Peyer's patch (tissue), 4 donors: Measurements from ENCODE around the gene ZNF132. TPM values are rescaled to one million over a fixed set of nuclear protein-coding genes. Genes with fewer than 3 reads are reported as not detected.

Experiments used
- DNase-seq, 3 donors: peaks; one replicate each; pipeline ENCODE4 v3.0.0-alpha.2; 2017 to 2019
- H3K27ac ChIP-seq, 4 donors: fragments of 200-600 bp; sonication (generic); one replicate each; pipeline ENCODE4 v1.5.1; 2016 to 2019
- H3K27me3 ChIP-seq, 2 donors: fragments of 200-600 bp; sonication (generic); one replicate each; pipeline ENCODE4 v1.5.1; 2019
- H3K36me3 ChIP-seq, 3 donors: fragments of 200-600 bp; sonication (generic); one replicate each; pipeline ENCODE4 v1.5.1; 2016 to 2019
- H3K4me1 ChIP-seq, 4 donors: fragments of 200-600 bp; sonication (generic); one replicate each; pipeline ENCODE4 v1.5.1; 2016 to 2019
- H3K4me3 ChIP-seq, 4 donors: fragments of 200-600 bp; sonication (generic); 1 replicate in 3 of 4; 2 replicates in 1 of 4; pipeline ENCODE4 v1.5.1; 2016 to 2019; ENCODE audit warnings: mild to moderate bottlenecking in 1 of 4
- H3K9me3 ChIP-seq, 4 donors: fragments of 200-600 bp; sonication (generic); one replicate each; pipeline ENCODE4 v1.5.1; 2016 to 2019; ENCODE audit warnings: mild to moderate bottlenecking in 1 of 4
- POLR2A ChIP-seq, 2 donors: fragments of 450-650 bp; IDR thresholded peaks; one replicate each; pipeline ENCODE4 v1.5.1; 2017; ENCODE audit warnings: antibody characterized with exemption in 2 of 2, mild to moderate bottlenecking in 2 of 2, moderate library complexity in 2 of 2
- small RNA-seq, 2 donors: library from RNA; depleted of rRNA; stranded (forward); fragments of <200 nt; gene quantifications; one replicate each; pipeline ENCODE3, GENCODE V24; 2016
- total RNA-seq, 4 donors: library from RNA; depleted of rRNA; stranded (reverse); fragments of >200 nt; gene quantifications; one replicate each; pipeline ENCODE4 v1.1.0, GENCODE V29; 2016
- TF ChIP-seq, protein P1 (sequence below), 6 experiments: fragments of 450-650 bp in 4 of 6; fragments of 200-600 bp in 2 of 6; sonication (generic) in 1 of 6; IDR thresholded peaks; one replicate each; pipeline ENCODE4 v1.5.1; 2017 to 2019; ENCODE audit warnings: antibody characterized with exemption in 6 of 6, mild to moderate bottlenecking in 3 of 6, moderate library complexity in 1 of 6

ZNF132 gene
- total RNA-seq, 4 donors from 2014 or later: 3.9 to 12.4 (median 7.2) TPM

GRCh38 chr19:58386576-58387337 is 53.2 kb downstream of the ZNF132 start, which contains the start of gene RPS5:
TSS of gene RPS5 (plus strand) at chr19:58387269. CDS start at chr19:58388138, 869 bp downstream.
- no peaks in the 10 kb centered on the region for H3K27me3 ChIP-seq
- H3K27ac ChIP-seq: peak within 1 kb of the TSS; percentile 96 to 98 (median 98)
- peak; percentile 96 to 98 (median 96) for DNase-seq
- peak within 1 kb of the TSS; percentile 72 to 82 (median 79) for H3K4me3 ChIP-seq
- TF ChIP-seq, protein P1, sequence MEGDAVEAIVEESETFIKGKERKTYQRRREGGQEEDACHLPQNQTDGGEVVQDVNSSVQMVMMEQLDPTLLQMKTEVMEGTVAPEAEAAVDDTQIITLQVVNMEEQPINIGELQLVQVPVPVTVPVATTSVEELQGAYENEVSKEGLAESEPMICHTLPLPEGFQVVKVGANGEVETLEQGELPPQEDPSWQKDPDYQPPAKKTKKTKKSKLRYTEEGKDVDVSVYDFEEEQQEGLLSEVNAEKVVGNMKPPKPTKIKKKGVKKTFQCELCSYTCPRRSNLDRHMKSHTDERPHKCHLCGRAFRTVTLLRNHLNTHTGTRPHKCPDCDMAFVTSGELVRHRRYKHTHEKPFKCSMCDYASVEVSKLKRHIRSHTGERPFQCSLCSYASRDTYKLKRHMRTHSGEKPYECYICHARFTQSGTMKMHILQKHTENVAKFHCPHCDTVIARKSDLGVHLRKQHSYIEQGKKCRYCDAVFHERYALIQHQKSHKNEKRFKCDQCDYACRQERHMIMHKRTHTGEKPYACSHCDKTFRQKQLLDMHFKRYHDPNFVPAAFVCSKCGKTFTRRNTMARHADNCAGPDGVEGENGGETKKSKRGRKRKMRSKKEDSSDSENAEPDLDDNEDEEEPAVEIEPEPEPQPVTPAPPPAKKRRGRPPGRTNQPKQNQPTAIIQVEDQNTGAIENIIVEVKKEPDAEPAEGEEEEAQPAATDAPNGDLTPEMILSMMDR (IDR thresholded peaks at IDR 0.05): no peak
- TF ChIP-seq POLR2A (IDR thresholded peaks at IDR 0.05): peak; percentile 59 to 66
- peaks cover 0 to 24% (median 19%) of the 10 kb centered on the region in 4 donors for H3K4me1 ChIP-seq
- no peaks in the 10 kb centered on the region for H3K9me3 ChIP-seq
- H3K36me3 ChIP-seq: peaks cover 0 to 27% (median 0%) of the 10 kb centered on the region in 3 donors

DNA sequence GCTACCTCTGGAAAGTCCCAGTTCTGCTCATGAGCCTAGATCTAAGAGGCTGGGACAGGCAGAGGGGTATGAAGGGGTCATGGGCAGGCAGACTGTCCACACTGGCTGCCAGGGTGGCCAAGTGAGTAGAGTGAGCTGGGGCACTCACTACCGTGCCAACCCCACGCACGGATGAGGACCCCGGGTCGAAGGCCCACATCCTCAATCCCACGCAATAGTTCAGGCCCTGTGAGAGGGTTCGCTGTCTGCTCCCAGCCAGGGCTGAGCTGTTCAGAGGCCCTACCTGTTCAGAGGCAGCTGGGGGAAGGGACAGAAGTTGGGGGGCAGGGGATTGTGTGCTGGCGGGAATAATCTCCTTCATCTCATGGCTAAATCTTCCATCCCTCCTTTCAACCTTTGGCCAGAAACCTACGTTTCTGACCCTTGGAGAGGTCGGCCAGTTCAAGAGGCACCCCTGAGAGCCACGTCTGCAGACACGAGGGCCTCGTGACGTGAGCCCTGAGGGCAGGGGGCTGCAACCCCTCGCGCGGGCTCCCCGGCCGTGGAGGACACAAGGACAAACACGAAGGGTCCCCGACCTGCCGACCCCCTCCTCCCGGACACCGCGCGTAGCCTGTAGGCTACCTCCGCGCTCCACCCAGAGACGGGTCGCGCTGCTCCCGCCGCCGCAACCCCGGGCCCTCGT is 53.9 kb downstream of the ZNF132 start:
- peak overlapping the region; percentile 72 to 82 (median 79) for H3K4me3 ChIP-seq
- H3K36me3 ChIP-seq: peaks cover 0 to 20% (median 0%) of the 10 kb centered on the region in 3 donors
- no peak for DNase-seq
- peak overlapping the region; percentile 96 to 98 (median 98) for H3K27ac ChIP-seq
- no peaks in the 10 kb centered on the region for H3K9me3 ChIP-seq
- peaks cover 0 to 26% (median 20%) of the 10 kb centered on the region in 4 donors for H3K4me1 ChIP-seq
- H3K27me3 ChIP-seq: no peaks in the 10 kb centered on the region
- TF ChIP-seq, protein P1 (IDR thresholded peaks at IDR 0.05): no peak
- TF ChIP-seq POLR2A (IDR thresholded peaks at IDR 0.05): no peak

GRCh38 chr19:58385313-58385890 is 54.6 kb downstream of the ZNF132 start:
- H3K27ac ChIP-seq: peak overlapping the region; percentile 96 to 98 (median 98)
- peaks cover 0 to 27% (median 20%) of the 10 kb centered on the region in 4 donors for H3K4me1 ChIP-seq
- peaks cover 0 to 16% (median 0%) of the 10 kb centered on the region in 3 donors for H3K36me3 ChIP-seq
- DNase-seq: no peak
- TF ChIP-seq, protein P1 (IDR thresholded peaks at IDR 0.05): no peak
- no peak for TF ChIP-seq POLR2A (IDR thresholded peaks at IDR 0.05)
- H3K4me3 ChIP-seq: peak overlapping the region in 3 of 4 donors; percentile 72 to 82 (median 78)
- H3K27me3 ChIP-seq: no peaks in the 10 kb centered on the region
- H3K9me3 ChIP-seq: no peaks in the 10 kb centered on the region

DNA sequence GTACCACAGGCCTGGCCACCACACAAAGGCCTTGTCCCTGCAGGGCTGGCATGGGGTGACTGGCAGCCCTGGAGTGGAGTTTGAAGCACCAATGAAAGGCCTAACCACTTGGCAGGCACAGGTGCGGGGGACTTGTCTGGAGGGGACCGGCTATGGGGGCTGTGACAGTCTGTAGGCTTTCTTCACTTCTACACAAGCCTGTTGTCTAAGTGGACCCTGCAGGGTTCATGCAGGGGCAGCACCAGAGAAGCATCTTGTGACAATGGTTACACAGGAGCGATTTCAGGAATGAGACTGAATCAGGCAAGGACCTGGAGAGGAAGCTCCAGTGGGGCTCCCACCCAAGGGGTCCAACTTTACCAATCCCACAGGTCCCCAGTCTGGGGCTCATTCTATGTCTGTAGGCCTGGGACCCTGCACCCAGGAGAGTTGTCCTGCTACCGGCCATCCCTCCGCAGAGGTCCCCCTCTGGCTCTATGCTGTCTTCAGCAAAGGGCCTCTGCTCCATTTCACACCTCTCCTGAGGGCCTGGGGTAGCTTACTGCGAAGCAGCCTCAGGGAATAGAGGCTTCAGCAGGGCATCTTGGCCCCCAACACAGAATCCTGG is 56.9 kb downstream of the ZNF132 start:
- no peaks in the 10 kb centered on the region for H3K27me3 ChIP-seq
- peak in 1 of 3 donors; percentile 43 for DNase-seq
- no peak overlapping the region for H3K4me3 ChIP-seq
- H3K27ac ChIP-seq: no peak overlapping the region
- peaks cover 0 to 39% (median 25%) of the 10 kb centered on the region in 4 donors for H3K4me1 ChIP-seq
- TF ChIP-seq, protein P1 (IDR thresholded peaks at IDR 0.05): no peak
- TF ChIP-seq POLR2A (IDR thresholded peaks at IDR 0.05): no peak
- H3K36me3 ChIP-seq: no peaks in the 10 kb centered on the region
- H3K9me3 ChIP-seq: no peaks in the 10 kb centered on the region

Small RNA genes within 50 kb of the gene (small RNA-seq; reads per million reads assigned to genes)
- gene MIR4754 (0 reads per million in 2 donors), gene RNU6-1337P (0 reads per million in 2 donors)

Other genes starting within 250 kb of the ZNF132 start
- gene ZNF544, start 211.2 kb downstream of the ZNF132 start, total RNA-seq: 100 to 1,000 TPM in 1 of 4 donors, 10 to 100 TPM in 3; 21.9 to 158 (median 31.4) TPM
- 1 to 10 TPM; 7.0 to 8.9 (median 7.9) TPM for gene ZNF8, start 161.2 kb downstream of the ZNF132 start, total RNA-seq
- 10 to 100 TPM; 41.3 to 54.2 (median 47.2) TPM for gene ERVK3-1, start 134.8 kb downstream of the ZNF132 start, total RNA-seq
- gene ZSCAN22, start 113.2 kb downstream of the ZNF132 start, total RNA-seq: 1 to 10 TPM; 2.5 to 4.6 (median 4.0) TPM
- 10 to 100 TPM in 1 of 4 donors, 1 to 10 TPM in 2, not detected in 1; 5.4 to 26.4 (median 8.3) TPM for gene A1BG, start 86.7 kb downstream of the ZNF132 start, total RNA-seq
- gene ZNF497, start 77.4 kb downstream of the ZNF132 start, total RNA-seq: 1 to 10 TPM in 2 of 4 donors, under 1 TPM in 1, not detected in 1; 0.70 to 4.4 (median 2.1) TPM
- 10 to 100 TPM in 1 of 4 donors, 1 to 10 TPM in 3; 3.3 to 10.9 (median 7.7) TPM for gene ZNF837, start 59.1 kb downstream of the ZNF132 start, total RNA-seq
- gene RPS5, start 52.9 kb downstream of the ZNF132 start, total RNA-seq: 1,000 to 10,000 TPM in 1 of 4 donors, 100 to 1,000 TPM in 3; 428 to 1,258 (median 517) TPM
- not detected for gene RNF225, start 44.5 kb downstream of the ZNF132 start, total RNA-seq
- 10 to 100 TPM in 1 of 4 donors, 1 to 10 TPM in 3; 2.5 to 18.2 (median 9.6) TPM for gene ZNF584, start 31.5 kb downstream of the ZNF132 start, total RNA-seq
- gene ZNF324B, start 11.5 kb upstream of the ZNF132 start, total RNA-seq: 10 to 100 TPM in 3 of 4 donors, 1 to 10 TPM in 1; 7.0 to 13.1 (median 10.5) TPM
- 10 to 100 TPM; 12.4 to 31.2 (median 22.7) TPM for gene ZNF324, start 26.9 kb upstream of the ZNF132 start, total RNA-seq
- gene ZNF446, start 36.2 kb upstream of the ZNF132 start, total RNA-seq: 10 to 100 TPM; 12.8 to 25.6 (median 19.6) TPM
- gene SLC27A5, start 71.8 kb upstream of the ZNF132 start, total RNA-seq: 1 to 10 TPM in 3 of 4 donors, under 1 TPM in 1; 0.88 to 6.3 (median 2.3) TPM
- 10 to 100 TPM in 3 of 4 donors, 1 to 10 TPM in 1; 7.4 to 21.6 (median 14.3) TPM for gene ZBTB45, start 79.7 kb upstream of the ZNF132 start, total RNA-seq
- gene TRIM28, start 103.9 kb upstream of the ZNF132 start, total RNA-seq: 100 to 1,000 TPM; 164 to 281 (median 196) TPM
- gene CHMP2A, start 115.0 kb upstream of the ZNF132 start, total RNA-seq: 100 to 1,000 TPM in 2 of 4 donors, 10 to 100 TPM in 2; 79.2 to 115 (median 101) TPM
- gene UBE2M, start 118.5 kb upstream of the ZNF132 start, total RNA-seq: 10 to 100 TPM; 10.2 to 37.1 (median 18.5) TPM
- gene MZF1, start 133.2 kb upstream of the ZNF132 start, total RNA-seq: 100 to 1,000 TPM in 1 of 4 donors, 10 to 100 TPM in 3; 60.9 to 123 (median 82.3) TPM